NCI-H446 treated with DMSO at 0.1 percent for 48 hours (cell line): ENCODE results near the gene ZNF567.

ENCODE experiments used
- DNase-seq: peaks from one replicate; lab custom pipeline; 2025; lab: John Stamatoyannopoulos, UW

The ZNF567 gene

GRCh38 chr19:36750066-36750691, 62.8 kb downstream of the ZNF567 start:
- no peak for DNase-seq
